ENCODE results near the gene C1QL3. TPM values are rescaled to one million over a fixed set of nuclear protein-coding genes. Genes with fewer than 3 reads are reported as not detected.

C1QL3 gene
- total RNA-seq, 2 donors from 2014 or later: not detected

- H3K4me1 ChIP-seq: no peaks in the 10 kb centered on the region
- intact Hi-C loops (cut with DNase I): no loop called here
- no peaks in the 10 kb centered on the region for H3K36me3 ChIP-seq (replicated peaks in 1 of 2; ENCODE audit: insufficient read depth in 1 of 2, low read depth in 2 of 2)
- ATAC-seq (no peak), DNase-seq (no peak)
- H3K4me3 ChIP-seq: no peak overlapping the region
- no peaks in the 10 kb centered on the region for H3K9me3 ChIP-seq
- H3K27me3 ChIP-seq: no peaks in the 10 kb centered on the region
- TF ChIP-seq CTCF (IDR thresholded peaks at IDR 0.05) (no peak), POLR2A (IDR thresholded peaks at IDR 0.05) (no peak)
- no peak overlapping the region for H3K27ac ChIP-seq
- WGBS, 2 donors: 93 to 94% methylated on average over 3 of the region's 3 CpGs
Measured at GRCh38 chr10:16490511-16490910, 31.2 kb downstream of the C1QL3 start.

- H3K27me3 ChIP-seq: no peaks in the 10 kb centered on the region
- WGBS, 2 donors: 91 to 94% methylated on average over 11 of the region's 11 CpGs
- ATAC-seq (no peak), DNase-seq (no peak)
- no peaks in the 10 kb centered on the region for H3K9me3 ChIP-seq
- H3K4me1 ChIP-seq: no peaks in the 10 kb centered on the region
- intact Hi-C loops (cut with DNase I): no loop called here
- H3K36me3 ChIP-seq (replicated peaks in 1 of 2; ENCODE audit: insufficient read depth in 1 of 2, low read depth in 2 of 2): no peaks in the 10 kb centered on the region
- no peak overlapping the region for H3K27ac ChIP-seq
- TF ChIP-seq CTCF (IDR thresholded peaks at IDR 0.05) (no peak), POLR2A (IDR thresholded peaks at IDR 0.05) (no peak)
- no peak overlapping the region for H3K4me3 ChIP-seq
Measured at GRCh38 chr10:16483241-16483917, 38.3 kb downstream of the C1QL3 start.

GRCh38 chr10:16481052-16481728 is 40.5 kb downstream of the C1QL3 start:
- Histone ChIP-seq H3K4me3 (no peak overlapping the region), H3K4me1 (no peaks in the 10 kb centered on the region), H3K27ac (no peak overlapping the region), H3K27me3 (no peaks in the 10 kb centered on the region), H3K36me3 (replicated peaks in 1 of 2; ENCODE audit: insufficient read depth in 1 of 2, low read depth in 2 of 2) (no peaks in the 10 kb centered on the region), H3K9me3 (no peaks in the 10 kb centered on the region)
- DNase-seq: no peak
- intact Hi-C loops (cut with DNase I): no loop called here
- ATAC-seq: no peak
- 69 to 76% methylated on average over 5 of the region's 5 CpGs for WGBS, 2 donors
- TF ChIP-seq CTCF (IDR thresholded peaks at IDR 0.05) (no peak), POLR2A (IDR thresholded peaks at IDR 0.05) (no peak)

- Histone ChIP-seq H3K4me1 (no peaks in the 10 kb centered on the region), H3K9me3 (no peaks in the 10 kb centered on the region), H3K36me3 (replicated peaks in 1 of 2; ENCODE audit: insufficient read depth in 1 of 2, low read depth in 2 of 2) (no peaks in the 10 kb centered on the region), H3K27me3 (no peaks in the 10 kb centered on the region), H3K4me3 (no peak overlapping the region), H3K27ac (no peak overlapping the region)
- intact Hi-C loops (cut with DNase I): no loop called here
- WGBS, 2 donors: 95 to 98% methylated on average over 4 of the region's 4 CpGs
- ATAC-seq (no peak), DNase-seq (no peak)
- no peak for TF ChIP-seq POLR2A (IDR thresholded peaks at IDR 0.05)
- no peak for TF ChIP-seq CTCF (IDR thresholded peaks at IDR 0.05)
Measured at GRCh38 chr10:16478801-16479200, 42.9 kb downstream of the C1QL3 start.

- 68 to 83% methylated on average over 1 of the region's 1 CpG for WGBS, 2 donors
- Histone ChIP-seq H3K36me3 (replicated peaks in 1 of 2; ENCODE audit: insufficient read depth in 1 of 2, low read depth in 2 of 2) (no peaks in the 10 kb centered on the region), H3K27me3 (no peaks in the 10 kb centered on the region), H3K4me3 (no peak overlapping the region), H3K9me3 (no peaks in the 10 kb centered on the region), H3K27ac (no peak overlapping the region), H3K4me1 (no peaks in the 10 kb centered on the region)
- intact Hi-C loops (cut with DNase I): no loop called here
- ATAC-seq: no peak
- DNase-seq: no peak
- no peak for TF ChIP-seq CTCF (IDR thresholded peaks at IDR 0.05)
- TF ChIP-seq POLR2A (IDR thresholded peaks at IDR 0.05): no peak
Measured at GRCh38 chr10:16477757-16478156, 43.9 kb downstream of the C1QL3 start.
